ENCODE measurements around the gene SHROOM1.

DNA sequence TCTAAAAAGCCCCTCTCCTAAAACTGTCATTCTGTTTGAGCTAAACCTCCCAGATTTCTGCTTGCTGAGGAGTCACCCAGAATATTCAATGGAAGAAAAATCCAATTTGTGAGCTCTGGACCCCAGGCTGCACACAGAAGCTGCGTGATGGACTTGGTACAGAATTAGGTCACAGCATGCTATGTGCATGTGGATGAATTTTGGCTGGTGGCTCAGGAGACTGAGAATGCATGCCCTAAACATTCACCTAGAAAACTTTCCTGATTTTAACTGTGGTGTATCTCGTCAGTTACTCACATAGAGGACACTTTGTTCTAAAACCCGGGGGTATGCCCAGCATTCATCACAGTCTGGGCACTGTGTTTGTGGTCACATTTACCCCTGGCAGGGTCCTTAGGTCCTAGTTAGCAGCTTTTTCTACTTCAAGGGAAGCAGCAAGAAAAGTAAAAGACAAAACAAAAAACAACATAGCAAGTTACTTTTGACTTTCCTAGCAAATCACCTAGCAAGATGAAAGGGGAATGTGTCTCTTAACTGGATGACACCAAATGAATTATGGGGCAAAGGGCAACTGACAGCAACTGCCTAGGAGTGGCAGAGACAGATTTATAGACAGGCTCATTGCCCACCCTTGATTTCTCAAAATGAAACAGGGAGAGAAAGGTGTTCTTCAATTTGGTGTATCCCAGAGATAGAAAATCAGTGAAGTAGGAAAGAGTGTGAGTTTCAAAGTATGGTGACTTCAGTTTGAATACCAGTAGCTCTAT, 8.3 kb upstream of the SHROOM1 start:
- TF ChIP-seq POLR2A (IDR thresholded peaks at IDR 0.05; ENCODE audit: low read depth, low read length) (no peak), TAF1 (IDR thresholded peaks at IDR 0.05; ENCODE audit: low read depth, low read length) (no peak), POLR2AphosphoS5 (IDR thresholded peaks at IDR 0.05; ENCODE audit: low read depth, low read length) (no peak), POU2F2 (IDR thresholded peaks at IDR 0.05; ENCODE audit: low read depth, low read length) (no peak)
